K562 (cell line): Measurements from ENCODE around the gene MLH1. TPM values are rescaled to one million over a fixed set of nuclear protein-coding genes. Genes with fewer than 3 reads are reported as not detected.

Source experiments
- ATAC-seq: fragments of 200-7000 bp; cut with Tn5 transposase; 3 replicates; pipeline ENCODE4 v1.9.1; 2020; ENCODE audit warnings: moderate library complexity
- BruUV-seq: library from RNA; stranded (reverse); fragments of 400-500 nt; replicated peaks from 2 replicates; lab custom pipeline; 2021; lab: Mats Ljungman, UMichigan
- CTCF ChIA-PET: fragments of 300-600 bp; formaldehyde crosslinking; extraction: SDS; loops from one replicate; lab custom pipeline; 2021; ENCODE audit warnings: low intra/inter-chr PET ratio; lab: Yijun Ruan, JAX
- POLR2A ChIA-PET: fragments of 300-600, 350-650 bp; sonication (Branson Sonifier 250); formaldehyde crosslinking; extraction: SDS; loops from one replicate; lab custom pipeline; 2021; ENCODE audit warnings: antibody characterized with exemption, inconsistent platforms; lab: Yijun Ruan, JAX
- DNase-seq, 4 experiments: peaks; one replicate each; pipeline versions ENCODE4 v3.0.0 to v3.0.0-alpha.2; 2011 to 2018; ENCODE audit warnings: low spot score in 3 of 4, mixed read lengths in 3 of 4; ENCODE audit errors: extremely low read depth in 1 of 4
- FAIRE-seq: peaks from 2 replicates; lab custom pipeline; 2011; peaks lifted over from hg19 to GRCh38; lab: Jason Lieb, UNC
- H2AFZ ChIP-seq: 2 replicates; pipeline ENCODE4 v1.6.0; 2011; ENCODE audit warnings: low read depth, low read length, control low read depth, inconsistent platforms
- H3K27ac ChIP-seq: fragments of 200-600 bp; 3 replicates; pipeline ENCODE4 v1.8.0; 2011; ENCODE audit warnings: low read depth, mild to moderate bottlenecking, control low read depth, inconsistent platforms, low read length, moderate library complexity, mixed read lengths; ENCODE audit errors: extremely low read depth
- H3K27me3 ChIP-seq, 2 experiments: fragments of 300-600 bp in 1 of 2; 2 replicates in 1 of 2; 3 replicates in 1 of 2; pipeline versions ENCODE4 v1.6.0 to v1.8.0; 2011; ENCODE audit warnings: inconsistent platforms in 2 of 2, low read length in 2 of 2, mild to moderate bottlenecking in 1 of 2, mixed read lengths in 1 of 2, moderate library complexity in 1 of 2; ENCODE audit not compliant: control insufficient read depth in 2 of 2, insufficient read depth in 2 of 2
- H3K36me3 ChIP-seq: fragments of 300-600 bp; 3 replicates; pipeline ENCODE4 v1.8.0; 2011; ENCODE audit warnings: mild to moderate bottlenecking, low read length, inconsistent platforms; ENCODE audit not compliant: control insufficient read depth, insufficient read depth
- H3K4me1 ChIP-seq, 2 experiments: fragments of 200-600 bp in 1 of 2; replicated peaks in 1 of 2; 2 replicates in 1 of 2; 3 replicates in 1 of 2; pipeline versions ENCODE4 v1.5.1 to v1.8.0; 2011; ENCODE audit warnings: inconsistent platforms in 2 of 2, low read length in 2 of 2, mild to moderate bottlenecking in 1 of 2, mixed read lengths in 1 of 2, moderate library complexity in 1 of 2; ENCODE audit not compliant: control insufficient read depth in 2 of 2, insufficient read depth in 2 of 2
- H3K4me2 ChIP-seq: 2 replicates; pipeline ENCODE4 v1.6.1; 2011; ENCODE audit warnings: low read length, control low read depth, inconsistent platforms, mixed read lengths; ENCODE audit not compliant: insufficient read depth
- H3K4me3 ChIP-seq: fragments of 200-600 bp; sonication (generic), shearing (Covaris generic); 2 replicates; pipeline ENCODE4 v1.5.1; 2016; ENCODE audit warnings: control low read depth, inconsistent platforms
- H3K79me2 ChIP-seq: fragments of 200-600 bp; 3 replicates; pipeline ENCODE4 v1.8.0; 2011; ENCODE audit warnings: low read length, inconsistent platforms; ENCODE audit not compliant: control insufficient read depth, insufficient read depth
- H3K9ac ChIP-seq, 2 experiments: 2 replicates each; pipeline versions ENCODE4 v1.6.0 to v1.6.1; 2011; ENCODE audit warnings: low read depth in 2 of 2, low read length in 2 of 2, control low read depth in 1 of 2, inconsistent platforms in 1 of 2, mild to moderate bottlenecking in 1 of 2, mixed read lengths in 1 of 2; ENCODE audit not compliant: insufficient read depth in 1 of 2
- H3K9me1 ChIP-seq: one replicate; pipeline ENCODE4 v1.6.0; 2011; ENCODE audit warnings: inconsistent platforms, mild to moderate bottlenecking, low read length, moderate library complexity; ENCODE audit not compliant: control insufficient read depth, insufficient read depth
- H3K9me3 ChIP-seq: replicated peaks from 2 replicates; pipeline ENCODE4 v1.5.1; 2011; ENCODE audit warnings: low read depth, low read length, inconsistent platforms; ENCODE audit not compliant: control insufficient read depth, insufficient read depth
- H4K20me1 ChIP-seq: replicated peaks from 2 replicates; pipeline ENCODE4 v1.6.1; 2011; ENCODE audit warnings: low read length, inconsistent platforms, mixed read lengths; ENCODE audit not compliant: control insufficient read depth, insufficient read depth
- IRF9 ChIP-seq: fragments of 450-650 bp; IDR thresholded peaks from 2 replicates; pipeline ENCODE4 v1.6.1; 2016; ENCODE audit warnings: missing biosample characterization, missing genetic modification characterization
- POLR2A ChIP-seq: fragments of 450-650 bp; conservative IDR thresholded peaks from 2 replicates; pipeline ENCODE4 v1.6.1; 2016
- TSHZ1 ChIP-seq: fragments of 250-450 bp; sonication (Bioruptor Pico); IDR thresholded peaks from 2 replicates; pipeline ENCODE4 v1.4.0; 2020; ENCODE audit warnings: mild to moderate bottlenecking, moderate library complexity
- WGBS: fragments of 100-300 bp; shearing (Covaris generic); methylation state at CpG from one replicate; pipeline ENCODE4 v1.1.6; 2016; ENCODE audit warnings: low coverage, mixed read lengths; ENCODE audit not compliant: insufficient coverage; ENCODE audit errors: missing lambda C conversion rate; 5-methylcytosine and 5-hydroxymethylcytosine counted together
- in situ Hi-C: fragments of 300-500 bp; cut with MboI; formaldehyde crosslinking; loops from 4 replicates; pipeline ENCODE4 v1.15.0; 2018; ENCODE audit warnings: inconsistent platforms, mixed read lengths
- intact Hi-C: fragments of 100-400 bp; cut with micrococcal nuclease; formaldehyde crosslinking; loops from 2 replicates; pipeline ENCODE4 v1.14.2; 2022
- polyA plus RNA-seq, 8 experiments: library from polyadenylated mRNA; depleted of rRNA in 4 of 8; stranded (reverse) in 5 of 8; unstranded in 3 of 8; fragments of >200 nt; fragmentation: Nextera tagmentation in 2 of 8; fragmentation: Illumina TruSeq in 1 of 8; extraction: Ambion mirVana in 2 of 8; extraction: Trizol in 1 of 8; gene quantifications; 2 replicates each; pipeline versions ENCODE4 v1.2.1 to v1.2.3, GENCODE V29; 2011 to 2014; ENCODE audit warnings: inconsistent platforms in 1 of 8, missing spikeins in 1 of 8
- total RNA-seq, 7 experiments: library from RNA; depleted of rRNA in 6 of 7; stranded (reverse); fragments of >200 nt in 6 of 7; fragmentation: Illumina TruSeq in 2 of 7; extraction: Trizol in 2 of 7; gene quantifications; 2 replicates each; pipeline versions ENCODE4 v1.2.1 to v1.2.3, GENCODE V29; 2011 to 2021; ENCODE audit warnings: low replicate concordance in 1 of 7

Gene MLH1
- total and polyA plus RNA-seq, 9 of the 15 experiments (the other 6 are each of a cell fraction or from before 2014, with no cell fraction given): 76.4 to 155 (median 117) TPM

- no peak for TF ChIP-seq TSHZ1 (CRISPR knock-in tag)
These were observed 60.0 kb downstream of the MLH1 start (continued) for GRCh38 chr3:37053337-37053736.

GRCh38 chr3:37053753-37054152 lies 60.4 kb downstream of the MLH1 start:
- Histone ChIP-seq H3K9me3 (no peaks in the 10 kb centered on the region), H3K36me3 (peaks cover 89% of the 10 kb centered on the region), H3K4me2 (no peak overlapping the region)
- POLR2A ChIA-PET: interaction anchor here (0.8 to 1.1 kb wide), 2 partner anchors 109 to 156 kb away, joined by 3 to 4 read pairs; partner anchors contain the start of gene TRANK1
- FAIRE-seq: no peak
- 0 out of 2 replicates have a peak, but pooled peaks have one; percentile 34 for TF ChIP-seq POLR2A
- TF ChIP-seq IRF9: no peak
- TF ChIP-seq, all 486 proteins: peak for 1
- no TSS peak for BruUV-seq
- Histone ChIP-seq H3K27ac (no peak overlapping the region; the same call in 2 of the 3 replicates), H3K4me3 (no peak overlapping the region), H3K4me1 (peaks cover 0 to 3% of the 10 kb centered on the region in 2 experiments; a peak in 2 of 5 replicates), H2AFZ (no peak overlapping the region), H3K9ac (no peak overlapping the region), H3K9me1 (no peaks in the 10 kb centered on the region), H3K79me2 (no peaks in the 10 kb centered on the region), H3K27me3 (no peaks in the 10 kb centered on the region), H4K20me1 (no peaks in the 10 kb centered on the region)
- intact Hi-C loops: no loop called here
- ATAC-seq (peak; percentile 14; the same call in 2 of the 3 replicates), DNase-seq (no peak)
- 95% methylated on average over 2 of the region's 2 CpGs for WGBS
- CTCF ChIA-PET: no interaction called here
- in situ Hi-C loops: no loop called here
